K562 (cell line): Measurements from ENCODE around the gene COL23A1. TPM values are rescaled to one million over a fixed set of nuclear protein-coding genes. Genes with fewer than 3 reads are reported as not detected.

Source experiments
- ATAC-seq: fragments of 200-7000 bp; cut with Tn5 transposase; 3 replicates; pipeline ENCODE4 v1.9.1; 2020; ENCODE audit warnings: moderate library complexity
- BruUV-seq: library from RNA; stranded (reverse); fragments of 400-500 nt; replicated peaks from 2 replicates; lab custom pipeline; 2021; lab: Mats Ljungman, UMichigan
- CTCF ChIA-PET: fragments of 300-600 bp; formaldehyde crosslinking; extraction: SDS; loops from one replicate; lab custom pipeline; 2021; ENCODE audit warnings: low intra/inter-chr PET ratio; lab: Yijun Ruan, JAX
- POLR2A ChIA-PET: fragments of 300-600, 350-650 bp; sonication (Branson Sonifier 250); formaldehyde crosslinking; extraction: SDS; loops from one replicate; lab custom pipeline; 2021; ENCODE audit warnings: antibody characterized with exemption, inconsistent platforms; lab: Yijun Ruan, JAX
- DNase-seq, 4 experiments: peaks; one replicate each; pipeline versions ENCODE4 v3.0.0 to v3.0.0-alpha.2; 2011 to 2018; ENCODE audit warnings: low spot score in 3 of 4, mixed read lengths in 3 of 4; ENCODE audit errors: extremely low read depth in 1 of 4
- FAIRE-seq: peaks from 2 replicates; lab custom pipeline; 2011; peaks lifted over from hg19 to GRCh38; lab: Jason Lieb, UNC
- H2AFZ ChIP-seq: 2 replicates; pipeline ENCODE4 v1.6.0; 2011; ENCODE audit warnings: low read depth, low read length, control low read depth, inconsistent platforms
- H3K27ac ChIP-seq: fragments of 200-600 bp; 3 replicates; pipeline ENCODE4 v1.8.0; 2011; ENCODE audit warnings: low read depth, mild to moderate bottlenecking, control low read depth, inconsistent platforms, low read length, moderate library complexity, mixed read lengths; ENCODE audit errors: extremely low read depth
- H3K27me3 ChIP-seq, 2 experiments: fragments of 300-600 bp in 1 of 2; 2 replicates in 1 of 2; 3 replicates in 1 of 2; pipeline versions ENCODE4 v1.6.0 to v1.8.0; 2011; ENCODE audit warnings: inconsistent platforms in 2 of 2, low read length in 2 of 2, mild to moderate bottlenecking in 1 of 2, mixed read lengths in 1 of 2, moderate library complexity in 1 of 2; ENCODE audit not compliant: control insufficient read depth in 2 of 2, insufficient read depth in 2 of 2
- H3K36me3 ChIP-seq: fragments of 300-600 bp; 3 replicates; pipeline ENCODE4 v1.8.0; 2011; ENCODE audit warnings: mild to moderate bottlenecking, low read length, inconsistent platforms; ENCODE audit not compliant: control insufficient read depth, insufficient read depth
- H3K4me1 ChIP-seq, 2 experiments: fragments of 200-600 bp in 1 of 2; replicated peaks in 1 of 2; 2 replicates in 1 of 2; 3 replicates in 1 of 2; pipeline versions ENCODE4 v1.5.1 to v1.8.0; 2011; ENCODE audit warnings: inconsistent platforms in 2 of 2, low read length in 2 of 2, mild to moderate bottlenecking in 1 of 2, mixed read lengths in 1 of 2, moderate library complexity in 1 of 2; ENCODE audit not compliant: control insufficient read depth in 2 of 2, insufficient read depth in 2 of 2
- H3K4me2 ChIP-seq: 2 replicates; pipeline ENCODE4 v1.6.1; 2011; ENCODE audit warnings: low read length, control low read depth, inconsistent platforms, mixed read lengths; ENCODE audit not compliant: insufficient read depth
- H3K4me3 ChIP-seq: fragments of 200-600 bp; sonication (generic), shearing (Covaris generic); 2 replicates; pipeline ENCODE4 v1.5.1; 2016; ENCODE audit warnings: control low read depth, inconsistent platforms
- H3K79me2 ChIP-seq: fragments of 200-600 bp; 3 replicates; pipeline ENCODE4 v1.8.0; 2011; ENCODE audit warnings: low read length, inconsistent platforms; ENCODE audit not compliant: control insufficient read depth, insufficient read depth
- H3K9ac ChIP-seq, 2 experiments: 2 replicates each; pipeline versions ENCODE4 v1.6.0 to v1.6.1; 2011; ENCODE audit warnings: low read depth in 2 of 2, low read length in 2 of 2, control low read depth in 1 of 2, inconsistent platforms in 1 of 2, mild to moderate bottlenecking in 1 of 2, mixed read lengths in 1 of 2; ENCODE audit not compliant: insufficient read depth in 1 of 2
- H3K9me1 ChIP-seq: one replicate; pipeline ENCODE4 v1.6.0; 2011; ENCODE audit warnings: inconsistent platforms, mild to moderate bottlenecking, low read length, moderate library complexity; ENCODE audit not compliant: control insufficient read depth, insufficient read depth
- H3K9me3 ChIP-seq: replicated peaks from 2 replicates; pipeline ENCODE4 v1.5.1; 2011; ENCODE audit warnings: low read depth, low read length, inconsistent platforms; ENCODE audit not compliant: control insufficient read depth, insufficient read depth
- H4K20me1 ChIP-seq: replicated peaks from 2 replicates; pipeline ENCODE4 v1.6.1; 2011; ENCODE audit warnings: low read length, inconsistent platforms, mixed read lengths; ENCODE audit not compliant: control insufficient read depth, insufficient read depth
- BCL6 ChIP-seq: fragments of 250-450 bp; sonication (Bioruptor Pico); IDR thresholded peaks from 2 replicates; pipeline ENCODE4 v1.4.0; 2020
- CCAR2 ChIP-seq: fragments of 200-400 bp; formaldehyde crosslinking; IDR thresholded peaks from 2 replicates; pipeline ENCODE4 v1.6.1; 2017; ENCODE audit warnings: mild to moderate bottlenecking, low read depth, low read length
- HIVEP1 ChIP-seq: fragments of 250-450 bp; sonication (Bioruptor Pico); IDR thresholded peaks from 2 replicates; pipeline ENCODE4 v1.4.0; 2020; ENCODE audit warnings: mild to moderate bottlenecking
- HMG20A ChIP-seq: fragments of 450-650 bp; formaldehyde crosslinking; conservative IDR thresholded peaks from 2 replicates; pipeline ENCODE4 v1.4.0; 2020; ENCODE audit warnings: mild to moderate bottlenecking, mixed read lengths
- KHSRP ChIP-seq: fragments of 450-650 bp; IDR thresholded peaks from 2 replicates; pipeline ENCODE4 v1.6.1; 2017
- MTA2 ChIP-seq: fragments of 450-650 bp; IDR thresholded peaks from 2 replicates; pipeline ENCODE4 v1.6.1; 2016; ENCODE audit warnings: low read depth
- PHF20 ChIP-seq: fragments of 450-650 bp; IDR thresholded peaks from 2 replicates; pipeline ENCODE4 v1.6.1; 2018; ENCODE audit not compliant: partially characterized antibody
- PHF21A ChIP-seq: fragments of 450-650 bp; IDR thresholded peaks from 2 replicates; pipeline ENCODE4 v1.6.1; 2017; ENCODE audit warnings: low read depth, borderline replicate concordance
- PYGO2 ChIP-seq: fragments of 450-650 bp; IDR thresholded peaks from 2 replicates; pipeline ENCODE4 v1.6.1; 2016; ENCODE audit warnings: mild to moderate bottlenecking, missing genetic modification characterization, moderate library complexity, missing compliant biosample characterization
- RAD51 ChIP-seq: fragments of 450-650 bp; IDR thresholded peaks from 2 replicates; pipeline ENCODE4 v1.7.1; 2016; ENCODE audit warnings: low read depth, mild to moderate bottlenecking, borderline replicate concordance
- RCOR1 ChIP-seq, 2 experiments: IDR thresholded peaks; 2 replicates each; pipeline ENCODE4 v1.6.1; 2012; ENCODE audit warnings: low read depth in 2 of 2, low read length in 2 of 2, borderline replicate concordance in 1 of 2, improper control_type of control experiment in 1 of 2
- RNF2 ChIP-seq: sonication (generic); IDR thresholded peaks from 2 replicates; pipeline ENCODE4 v1.6.1; 2016
- SIRT6 ChIP-seq: IDR thresholded peaks from one replicate; pipeline ENCODE4 v1.6.1; 2012; ENCODE audit warnings: low read depth, mild to moderate bottlenecking, control low read depth, inconsistent platforms, low read length, moderate library complexity
- SMAD1 ChIP-seq: fragments of 150-350 bp; IDR thresholded peaks from 2 replicates; pipeline ENCODE4 v1.6.1; 2014; ENCODE audit warnings: low read length, low read depth; ENCODE audit not compliant: partially characterized antibody
- SPI1 ChIP-seq: IDR thresholded peaks from 2 replicates; pipeline ENCODE4 v1.6.1; 2011; ENCODE audit warnings: low read depth, low read length, control low read depth, borderline replicate concordance
- ZNF174 ChIP-seq: fragments of 250-450 bp; sonication (Bioruptor Pico); IDR thresholded peaks from 2 replicates; pipeline ENCODE4 v1.4.0; 2020; ENCODE audit warnings: mild to moderate bottlenecking
- ZNF280A ChIP-seq: fragments of 450-650 bp; IDR thresholded peaks from 2 replicates; pipeline ENCODE4 v1.6.1; 2018; ENCODE audit warnings: mild to moderate bottlenecking, low read depth; ENCODE audit not compliant: partially characterized antibody
- WGBS: fragments of 100-300 bp; shearing (Covaris generic); methylation state at CpG from one replicate; pipeline ENCODE4 v1.1.6; 2016; ENCODE audit warnings: low coverage, mixed read lengths; ENCODE audit not compliant: insufficient coverage; ENCODE audit errors: missing lambda C conversion rate; 5-methylcytosine and 5-hydroxymethylcytosine counted together
- in situ Hi-C: fragments of 300-500 bp; cut with MboI; formaldehyde crosslinking; loops from 4 replicates; pipeline ENCODE4 v1.15.0; 2018; ENCODE audit warnings: inconsistent platforms, mixed read lengths
- intact Hi-C: fragments of 100-400 bp; cut with micrococcal nuclease; formaldehyde crosslinking; loops from 2 replicates; pipeline ENCODE4 v1.14.2; 2022
- polyA plus RNA-seq, 8 experiments: library from polyadenylated mRNA; depleted of rRNA in 4 of 8; stranded (reverse) in 5 of 8; unstranded in 3 of 8; fragments of >200 nt; fragmentation: Nextera tagmentation in 2 of 8; fragmentation: Illumina TruSeq in 1 of 8; extraction: Ambion mirVana in 2 of 8; extraction: Trizol in 1 of 8; gene quantifications; 2 replicates each; pipeline versions ENCODE4 v1.2.1 to v1.2.3, GENCODE V29; 2011 to 2014; ENCODE audit warnings: inconsistent platforms in 1 of 8, missing spikeins in 1 of 8
- total RNA-seq, 7 experiments: library from RNA; depleted of rRNA in 6 of 7; stranded (reverse); fragments of >200 nt in 6 of 7; fragmentation: Illumina TruSeq in 2 of 7; extraction: Trizol in 2 of 7; gene quantifications; 2 replicates each; pipeline versions ENCODE4 v1.2.1 to v1.2.3, GENCODE V29; 2011 to 2021; ENCODE audit warnings: low replicate concordance in 1 of 7
- TF ChIP-seq, protein P1 (sequence below): sonication (generic); formaldehyde crosslinking; IDR thresholded peaks from 2 replicates; pipeline ENCODE4 v1.8.1; 2023; ENCODE audit warnings: missing genetic modification reagents, mild to moderate bottlenecking, borderline replicate concordance
- TF ChIP-seq, protein P2 (sequence below): fragments of 450-650 bp; formaldehyde crosslinking; IDR thresholded peaks from 2 replicates; pipeline ENCODE4 v1.4.0; 2022; ENCODE audit warnings: mild to moderate bottlenecking, moderate library complexity

The COL23A1 gene
- total and polyA plus RNA-seq, 9 of the 15 experiments (the other 6 are each of a cell fraction or from before 2014, with no cell fraction given), result 0.09 TPM; not detected in 8

DNA sequence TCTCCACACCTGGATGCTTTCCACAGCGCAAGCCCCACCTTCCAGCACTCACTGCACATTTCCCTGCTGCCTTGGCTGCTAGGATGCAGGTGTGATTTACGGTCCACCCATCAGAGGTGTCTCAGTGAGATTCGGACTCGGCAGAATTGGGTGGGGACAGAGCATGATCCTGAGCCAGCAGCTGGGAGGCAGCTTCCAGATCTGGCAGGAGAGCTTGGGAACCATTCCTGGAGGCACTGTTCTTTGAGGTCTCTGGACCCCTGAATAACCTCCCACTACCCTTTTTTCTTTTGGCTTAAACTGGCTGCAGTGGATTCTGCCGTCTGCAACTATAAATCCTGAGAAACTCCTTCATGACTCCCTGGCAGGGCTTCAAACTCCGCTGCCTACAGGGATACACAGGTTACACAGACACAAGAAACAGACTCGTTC is 258.0 kb downstream of the COL23A1 start:
- 0% methylated on average over 7 of the region's 7 CpGs for WGBS
- H2AFZ ChIP-seq, result no peak overlapping the region
- no peaks in the 10 kb centered on the region for H3K36me3 ChIP-seq
- no peak for ATAC-seq
- no peak overlapping the region for H3K9ac ChIP-seq
- intact Hi-C loops (no loop called here), in situ Hi-C loops (no loop called here)
- no peak for DNase-seq
- ChIA-PET CTCF (no interaction called here), POLR2A (no interaction called here)
- no peak overlapping the region for H3K4me3 ChIP-seq
- H3K27me3 ChIP-seq, result peaks cover 31 to 94% of the 10 kb centered on the region in 2 experiments
- H3K4me1 ChIP-seq, result peaks cover 0 to 10% of the 10 kb centered on the region in 2 experiments; a peak in 2 of 5 replicates
- BruUV-seq, result no TSS peak
- H3K4me2 ChIP-seq, result no peak overlapping the region
- no peaks in the 10 kb centered on the region for H3K9me3 ChIP-seq
- FAIRE-seq, result no peak
- no peak for TF ChIP-seq BCL6 (CRISPR knock-in tag)
- no peak for TF ChIP-seq RNF2
- no peak for TF ChIP-seq KHSRP
- no peak for TF ChIP-seq SMAD1
- no peak for TF ChIP-seq HMG20A (CRISPR knock-in tag)
- no peak for TF ChIP-seq SIRT6
- TF ChIP-seq, protein P1, sequence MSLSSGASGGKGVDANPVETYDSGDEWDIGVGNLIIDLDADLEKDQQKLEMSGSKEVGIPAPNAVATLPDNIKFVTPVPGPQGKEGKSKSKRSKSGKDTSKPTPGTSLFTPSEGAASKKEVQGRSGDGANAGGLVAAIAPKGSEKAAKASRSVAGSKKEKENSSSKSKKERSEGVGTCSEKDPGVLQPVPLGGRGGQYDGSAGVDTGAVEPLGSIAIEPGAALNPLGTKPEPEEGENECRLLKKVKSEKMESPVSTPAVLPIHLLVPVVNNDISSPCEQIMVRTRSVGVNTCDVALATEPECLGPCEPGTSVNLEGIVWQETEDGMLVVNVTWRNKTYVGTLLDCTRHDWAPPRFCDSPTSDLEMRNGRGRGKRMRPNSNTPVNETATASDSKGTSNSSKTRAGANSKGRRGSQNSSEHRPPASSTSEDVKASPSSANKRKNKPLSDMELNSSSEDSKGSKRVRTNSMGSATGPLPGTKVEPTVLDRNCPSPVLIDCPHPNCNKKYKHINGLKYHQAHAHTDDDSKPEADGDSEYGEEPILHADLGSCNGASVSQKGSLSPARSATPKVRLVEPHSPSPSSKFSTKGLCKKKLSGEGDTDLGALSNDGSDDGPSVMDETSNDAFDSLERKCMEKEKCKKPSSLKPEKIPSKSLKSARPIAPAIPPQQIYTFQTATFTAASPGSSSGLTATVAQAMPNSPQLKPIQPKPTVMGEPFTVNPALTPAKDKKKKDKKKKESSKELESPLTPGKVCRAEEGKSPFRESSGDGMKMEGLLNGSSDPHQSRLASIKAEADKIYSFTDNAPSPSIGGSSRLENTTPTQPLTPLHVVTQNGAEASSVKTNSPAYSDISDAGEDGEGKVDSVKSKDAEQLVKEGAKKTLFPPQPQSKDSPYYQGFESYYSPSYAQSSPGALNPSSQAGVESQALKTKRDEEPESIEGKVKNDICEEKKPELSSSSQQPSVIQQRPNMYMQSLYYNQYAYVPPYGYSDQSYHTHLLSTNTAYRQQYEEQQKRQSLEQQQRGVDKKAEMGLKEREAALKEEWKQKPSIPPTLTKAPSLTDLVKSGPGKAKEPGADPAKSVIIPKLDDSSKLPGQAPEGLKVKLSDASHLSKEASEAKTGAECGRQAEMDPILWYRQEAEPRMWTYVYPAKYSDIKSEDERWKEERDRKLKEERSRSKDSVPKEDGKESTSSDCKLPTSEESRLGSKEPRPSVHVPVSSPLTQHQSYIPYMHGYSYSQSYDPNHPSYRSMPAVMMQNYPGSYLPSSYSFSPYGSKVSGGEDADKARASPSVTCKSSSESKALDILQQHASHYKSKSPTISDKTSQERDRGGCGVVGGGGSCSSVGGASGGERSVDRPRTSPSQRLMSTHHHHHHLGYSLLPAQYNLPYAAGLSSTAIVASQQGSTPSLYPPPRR, result no peak
- TF ChIP-seq CCAR2, result no peak
- TF ChIP-seq, protein P2, sequence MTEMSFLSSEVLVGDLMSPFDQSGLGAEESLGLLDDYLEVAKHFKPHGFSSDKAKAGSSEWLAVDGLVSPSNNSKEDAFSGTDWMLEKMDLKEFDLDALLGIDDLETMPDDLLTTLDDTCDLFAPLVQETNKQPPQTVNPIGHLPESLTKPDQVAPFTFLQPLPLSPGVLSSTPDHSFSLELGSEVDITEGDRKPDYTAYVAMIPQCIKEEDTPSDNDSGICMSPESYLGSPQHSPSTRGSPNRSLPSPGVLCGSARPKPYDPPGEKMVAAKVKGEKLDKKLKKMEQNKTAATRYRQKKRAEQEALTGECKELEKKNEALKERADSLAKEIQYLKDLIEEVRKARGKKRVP (CRISPR knock-in tag), result no peak
- TF ChIP-seq MTA2, result no peak
- TF ChIP-seq RCOR1 (IDR thresholded peaks at IDR 0.05; ENCODE audit: borderline replicate concordance in 1 of 2, low read depth in 2 of 2, low read length in 2 of 2), result no peak
- TF ChIP-seq ZNF280A, result no peak
- TF ChIP-seq ZNF174 (CRISPR knock-in tag), result no peak
- TF ChIP-seq PHF21A, result no peak
- TF ChIP-seq HIVEP1, result no peak
- no peak for TF ChIP-seq PYGO2 (tag)
- no peak for TF ChIP-seq RAD51
- TF ChIP-seq SPI1, result no peak
- no peak for TF ChIP-seq PHF20
- H3K27ac ChIP-seq, result no peak overlapping the region
- H3K9me1 ChIP-seq, result no peaks in the 10 kb centered on the region
- peaks cover 3% of the 10 kb centered on the region; the same call in 1 of the 2 replicates for H4K20me1 ChIP-seq
- no peaks in the 10 kb centered on the region for H3K79me2 ChIP-seq
